Breast epithelium (tissue), 4 donors: ENCODE data around the gene MRPL37. TPM values are rescaled to one million over a fixed set of nuclear protein-coding genes. Genes with fewer than 3 reads are reported as not detected.
A peak's percentile ranks its signal among the peaks of the same experiment; 100 is the strongest.

ENCODE experiments used
- DNase-seq, 2 donors: peaks; one replicate each; pipeline ENCODE4 v3.0.0-alpha.2; 2019; ENCODE audit warnings: low spot score in 2 of 2
- H3K27ac ChIP-seq, 2 donors: fragments of 200-600 bp; sonication (generic) in 1 of 2; one replicate each; pipeline ENCODE4 v1.5.1; 2016 to 2019; ENCODE audit warnings: mild to moderate bottlenecking in 1 of 2
- H3K27me3 ChIP-seq, 2 donors: fragments of 200-600 bp; sonication (generic) in 1 of 2; one replicate each; pipeline versions ENCODE4 v1.5.1 to v1.6.0; 2017 to 2019; ENCODE audit warnings: control low read depth in 1 of 2, mild to moderate bottlenecking in 1 of 2
- H3K36me3 ChIP-seq: fragments of 200-600 bp; one replicate; pipeline ENCODE4 v1.5.1; 2019
- H3K4me1 ChIP-seq, 2 donors: fragments of 200-600 bp; sonication (generic); one replicate each; pipeline ENCODE4 v1.5.1; 2016 to 2019; ENCODE audit warnings: control low read depth in 1 of 2
- H3K4me3 ChIP-seq, 3 donors: fragments of 200-600 bp; sonication (generic); 1 replicate in 2 of 3; 2 replicates in 1 of 3; pipeline ENCODE4 v1.5.1; 2016 to 2019; ENCODE audit warnings: mild to moderate bottlenecking in 3 of 3, moderate library complexity in 2 of 3
- H3K9me3 ChIP-seq, 2 donors: fragments of 200-600 bp; sonication (generic) in 1 of 2; one replicate each; pipeline ENCODE4 v1.5.1; 2016 to 2019; ENCODE audit warnings: control low read depth in 1 of 2
- POLR2A ChIP-seq: fragments of 450-650 bp; IDR thresholded peaks from one replicate; pipeline ENCODE4 v1.6.1; 2016; ENCODE audit warnings: antibody characterized with exemption, mild to moderate bottlenecking, moderate library complexity
- POLR2AphosphoS5 ChIP-seq, 3 donors: sonication (generic); formaldehyde crosslinking; IDR thresholded peaks; one replicate each; pipeline ENCODE4 v1.6.1; 2017; ENCODE audit warnings: antibody characterized with exemption in 3 of 3
- intact Hi-C: fragments of 100-400 bp; cut with DNase I; formaldehyde crosslinking; loops from one replicate; pipeline ENCODE4 v1.15.1; 2023; ENCODE audit warnings: low total_unique reads
- total RNA-seq, 3 donors: library from RNA; depleted of rRNA; stranded (reverse); fragments of >200 nt; gene quantifications; one replicate each; pipeline ENCODE4 v1.1.0, GENCODE V29; 2016
- TF ChIP-seq, protein P1 (sequence below), 3 donors: fragments of 450-650 bp; IDR thresholded peaks; one replicate each; pipeline ENCODE4 v1.5.1; 2016 to 2017; ENCODE audit warnings: antibody characterized with exemption in 3 of 3, mild to moderate bottlenecking in 3 of 3, moderate library complexity in 3 of 3

MRPL37 gene
- total RNA-seq, 3 donors from 2014 or later = 44.6 to 70.7 (median 48.8) TPM

DNA sequence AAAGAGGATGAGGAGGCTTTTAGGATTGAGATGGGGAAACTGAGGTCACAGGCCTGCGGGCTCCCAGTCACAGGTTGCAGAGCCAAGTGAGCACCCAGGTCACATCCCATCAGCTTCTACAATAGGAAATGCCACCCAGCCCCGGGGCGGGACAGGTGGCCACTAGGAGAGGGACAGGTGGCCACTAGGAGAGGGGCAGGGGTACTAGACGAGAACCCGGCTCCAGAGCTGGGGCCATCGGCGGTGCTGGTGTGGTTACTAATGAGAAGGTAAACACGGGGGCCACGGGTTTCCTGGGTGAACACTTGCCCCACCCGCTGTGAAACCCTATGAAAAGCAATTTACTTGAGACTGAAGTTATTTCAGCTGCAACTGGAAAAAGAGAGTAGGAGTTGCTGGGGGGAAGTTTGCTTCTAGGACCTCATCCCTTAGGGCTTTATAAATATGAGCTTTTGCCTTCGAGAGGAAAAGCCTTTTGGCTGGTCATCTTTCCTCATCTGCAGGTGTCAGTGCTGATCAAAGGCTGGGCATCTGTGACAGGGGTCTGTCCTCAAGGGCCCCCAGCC lies 52.5 kb downstream of the MRPL37 start:
- H3K36me3 ChIP-seq = no peaks in the 10 kb centered on the region
- TF ChIP-seq, protein P1, sequence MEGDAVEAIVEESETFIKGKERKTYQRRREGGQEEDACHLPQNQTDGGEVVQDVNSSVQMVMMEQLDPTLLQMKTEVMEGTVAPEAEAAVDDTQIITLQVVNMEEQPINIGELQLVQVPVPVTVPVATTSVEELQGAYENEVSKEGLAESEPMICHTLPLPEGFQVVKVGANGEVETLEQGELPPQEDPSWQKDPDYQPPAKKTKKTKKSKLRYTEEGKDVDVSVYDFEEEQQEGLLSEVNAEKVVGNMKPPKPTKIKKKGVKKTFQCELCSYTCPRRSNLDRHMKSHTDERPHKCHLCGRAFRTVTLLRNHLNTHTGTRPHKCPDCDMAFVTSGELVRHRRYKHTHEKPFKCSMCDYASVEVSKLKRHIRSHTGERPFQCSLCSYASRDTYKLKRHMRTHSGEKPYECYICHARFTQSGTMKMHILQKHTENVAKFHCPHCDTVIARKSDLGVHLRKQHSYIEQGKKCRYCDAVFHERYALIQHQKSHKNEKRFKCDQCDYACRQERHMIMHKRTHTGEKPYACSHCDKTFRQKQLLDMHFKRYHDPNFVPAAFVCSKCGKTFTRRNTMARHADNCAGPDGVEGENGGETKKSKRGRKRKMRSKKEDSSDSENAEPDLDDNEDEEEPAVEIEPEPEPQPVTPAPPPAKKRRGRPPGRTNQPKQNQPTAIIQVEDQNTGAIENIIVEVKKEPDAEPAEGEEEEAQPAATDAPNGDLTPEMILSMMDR (IDR thresholded peaks at IDR 0.05) = no peak
- no peak for TF ChIP-seq POLR2AphosphoS5 (IDR thresholded peaks at IDR 0.05)
- no peak for TF ChIP-seq POLR2A
- DNase-seq = no peak
- intact Hi-C loops = no loop called here
- H3K4me1 ChIP-seq = peaks cover 0 to 13% of the 10 kb centered on the region in 2 donors
- H3K27me3 ChIP-seq = no peaks in the 10 kb centered on the region
- no peak overlapping the region for H3K4me3 ChIP-seq
- peak overlapping the region in 1 of 2 donors; percentile 68 for H3K27ac ChIP-seq
- H3K9me3 ChIP-seq = no peaks in the 10 kb centered on the region

DNA sequence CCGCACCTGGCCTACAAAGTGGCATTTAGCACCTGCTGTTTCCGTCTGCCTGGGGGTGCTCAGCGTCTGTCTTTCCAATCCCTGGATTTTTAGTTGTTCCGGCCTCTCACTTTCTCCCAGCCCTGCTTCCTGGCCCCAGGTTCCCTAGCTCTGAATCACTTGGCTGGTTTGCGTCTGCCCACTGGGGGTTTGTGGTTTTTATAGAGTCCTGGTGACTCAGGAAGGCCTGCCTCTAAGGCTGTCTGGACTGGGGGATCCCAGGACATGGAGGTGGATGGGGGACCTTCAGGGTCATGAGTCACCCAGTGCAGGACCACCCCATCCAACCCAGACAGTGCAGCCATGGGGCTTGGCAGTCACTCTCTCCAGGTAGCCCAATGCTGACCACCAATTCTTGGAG lies 53.5 kb downstream of the MRPL37 start:
- Histone ChIP-seq H3K9me3 (no peaks in the 10 kb centered on the region), H3K4me1 (peaks cover 0 to 13% of the 10 kb centered on the region in 2 donors), H3K4me3 (no peak overlapping the region), H3K27me3 (no peaks in the 10 kb centered on the region), H3K36me3 (no peaks in the 10 kb centered on the region), H3K27ac (peak overlapping the region; percentile 52 to 75)
- TF ChIP-seq POLR2AphosphoS5 (IDR thresholded peaks at IDR 0.05) (no peak), POLR2A (no peak)
- TF ChIP-seq, protein P1 (IDR thresholded peaks at IDR 0.05) = no peak
- DNase-seq = no peak
- intact Hi-C loops = no loop called here

DNA sequence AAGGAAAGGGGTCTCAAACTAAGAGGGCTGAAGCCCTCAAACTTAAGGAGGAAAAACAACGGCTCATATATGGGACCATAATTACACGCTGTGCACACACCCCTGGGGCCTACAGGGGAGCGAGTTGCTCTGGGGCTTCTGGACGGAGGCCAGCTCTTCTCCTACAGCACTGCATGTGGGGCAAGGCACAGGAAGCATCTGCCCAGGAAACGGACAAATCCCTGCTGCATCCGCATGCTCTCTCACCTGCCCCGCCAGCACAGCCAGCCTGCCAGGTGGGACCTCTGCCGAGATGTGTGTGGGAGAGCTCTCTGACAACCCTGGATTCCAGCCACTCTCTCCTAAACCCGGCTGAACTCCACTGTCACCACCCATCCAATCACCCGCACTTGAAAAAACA lies 54.1 kb downstream of the MRPL37 start:
- TF ChIP-seq POLR2A (no peak), POLR2AphosphoS5 (IDR thresholded peaks at IDR 0.05) (no peak)
- TF ChIP-seq, protein P1 (IDR thresholded peaks at IDR 0.05) = no peak
- Histone ChIP-seq H3K4me3 (no peak overlapping the region), H3K4me1 (peaks cover 0 to 13% of the 10 kb centered on the region in 2 donors), H3K27ac (peak overlapping the region; percentile 54 to 75), H3K36me3 (no peaks in the 10 kb centered on the region), H3K9me3 (no peaks in the 10 kb centered on the region), H3K27me3 (no peaks in the 10 kb centered on the region)
- peak in 1 of 2 donors; percentile 46 for DNase-seq
- intact Hi-C loops = no loop called here

DNA sequence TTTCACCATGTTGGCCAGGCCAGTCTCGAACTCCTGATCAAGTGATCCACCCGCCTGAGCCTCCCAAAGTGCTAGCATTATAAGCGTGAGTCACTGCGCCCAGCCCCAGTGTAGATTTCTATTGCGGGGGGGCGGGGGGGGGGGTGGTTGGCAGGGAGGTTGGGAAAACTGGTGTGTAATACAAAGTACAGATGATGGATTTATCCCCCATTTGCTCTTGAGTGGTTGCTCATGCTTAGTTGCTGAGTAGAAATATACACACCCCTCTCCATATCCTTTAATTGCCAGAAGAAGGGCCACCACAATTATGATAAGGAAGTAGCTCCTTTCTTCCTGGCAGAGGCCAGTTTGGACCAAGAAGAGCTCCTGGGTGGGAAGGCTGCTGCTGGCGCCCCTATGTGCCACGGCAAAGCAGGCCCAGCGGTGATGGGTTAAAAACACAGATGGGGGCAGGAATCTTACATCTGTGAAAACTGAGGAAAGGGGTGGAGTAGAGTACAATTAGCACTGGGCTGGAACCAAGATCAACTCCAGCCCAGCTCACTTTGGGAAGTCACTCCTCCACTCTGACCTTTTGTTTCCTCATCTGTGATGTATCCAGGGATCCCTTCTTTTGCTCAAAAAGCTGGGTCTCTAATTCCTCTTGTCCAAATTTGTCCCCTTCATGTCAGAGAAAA lies 55.2 kb downstream of the MRPL37 start:
- TF ChIP-seq, protein P1 (IDR thresholded peaks at IDR 0.05) = no peak
- TF ChIP-seq POLR2A (no peak), POLR2AphosphoS5 (IDR thresholded peaks at IDR 0.05) (no peak)
- DNase-seq = no peak
- intact Hi-C loops = no loop called here
- Histone ChIP-seq H3K4me3 (no peak overlapping the region), H3K36me3 (no peaks in the 10 kb centered on the region), H3K9me3 (no peaks in the 10 kb centered on the region), H3K27ac (no peak overlapping the region), H3K27me3 (no peaks in the 10 kb centered on the region), H3K4me1 (peaks cover 0 to 13% of the 10 kb centered on the region in 2 donors)
